Activated CD8-positive, alpha-beta T cell treated with anti-CD3 and anti-CD28 coated beads, Interleukin-2, amount 10 ng/mL, durations not matched to agents 7 days and 5 days (primary cell): ENCODE data around the gene PCSK6. TPM values are rescaled to one million over a fixed set of nuclear protein-coding genes. Genes with fewer than 3 reads are reported as not detected.

Experiments
- ATAC-seq: fragments of 150-1000 bp; cut with Tn5 transposase; one replicate; pipeline ENCODE4 v1.10.0; 2021; ENCODE audit warnings: moderate library complexity
- CTCF ChIA-PET: fragments of 350-600 bp; sonication (Branson Sonifier 250); formaldehyde crosslinking; loops from one replicate; lab custom pipeline; 2021; ENCODE audit warnings: antibody characterized with exemption; lab: Charles Lee
- POLR2A ChIA-PET: fragments of 350-600 bp; sonication (Branson Sonifier 250); formaldehyde crosslinking; loops from one replicate; lab custom pipeline; 2021; ENCODE audit warnings: antibody characterized with exemption; lab: Charles Lee
- DNase-seq: peaks from one replicate; pipeline ENCODE4 v3.0.0-alpha.2; 2020
- H3K27ac Mint-ChIP-seq: one replicate; pipeline ENCODE4 v1.8.0; 2021; ENCODE audit warnings: mild to moderate bottlenecking, mixed read lengths
- H3K27me3 Mint-ChIP-seq: one replicate; pipeline ENCODE4 v1.8.0; 2021; ENCODE audit warnings: low read depth, mixed read lengths
- H3K36me3 Mint-ChIP-seq: one replicate; pipeline ENCODE4 v1.8.0; 2021; ENCODE audit warnings: low read depth, mixed read lengths
- H3K4me1 Mint-ChIP-seq: one replicate; pipeline ENCODE4 v1.8.0; 2021; ENCODE audit warnings: low read depth, mixed read lengths
- H3K4me3 Mint-ChIP-seq: one replicate; pipeline ENCODE4 v1.8.0; 2021; ENCODE audit warnings: mild to moderate bottlenecking, mixed read lengths
- H3K9me3 Mint-ChIP-seq: one replicate; pipeline ENCODE4 v1.8.0; 2022; ENCODE audit warnings: mixed read lengths; ENCODE audit not compliant: insufficient read depth
- total RNA-seq, 2 experiments: library from RNA; stranded (reverse); gene quantifications; one replicate each; pipeline ENCODE4 v1.2.3, GENCODE V29; 2021

PCSK6 gene
- total RNA-seq, 2 experiments from 2014 or later: 0.68 to 0.76 TPM

DNA sequence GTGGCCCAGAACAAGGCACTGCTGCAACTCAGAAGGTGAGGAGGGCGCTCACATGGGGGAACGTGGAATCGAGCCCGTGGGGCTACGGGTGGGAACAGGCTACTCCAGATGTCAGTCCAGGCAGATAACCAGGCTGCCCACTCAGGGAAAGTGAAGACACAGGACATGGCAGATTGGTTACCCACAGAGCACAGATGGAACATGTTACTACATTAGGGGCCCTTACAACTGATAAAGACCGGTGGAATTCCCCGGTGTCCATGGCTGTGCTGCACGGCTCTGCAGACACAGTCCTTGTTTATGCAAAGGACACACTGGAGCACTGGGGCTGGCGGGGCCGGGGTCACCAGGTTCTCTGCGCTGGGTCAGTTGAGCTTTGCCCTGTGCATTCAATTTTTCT lies 36.9 kb downstream of the PCSK6 start:
- no peaks in the 10 kb centered on the region for H3K36me3 Mint-ChIP-seq
- H3K27ac Mint-ChIP-seq: no peak overlapping the region
- ATAC-seq (no peak), DNase-seq (no peak)
- H3K4me1 Mint-ChIP-seq: peaks cover 10% of the 10 kb centered on the region
- ChIA-PET CTCF (interaction anchor here (0.9 to 1.3 kb wide), 2 partner anchors 132 to 202 kb away, joined by 3 read pairs; no protein-coding TSS in a partner anchor), POLR2A (interaction anchor here (0.6 kb wide), 1 partner anchor 577 kb away, joined by 3 read pairs; no protein-coding TSS in a partner anchor)
- no peak overlapping the region for H3K4me3 Mint-ChIP-seq
- peaks cover 6% of the 10 kb centered on the region for H3K27me3 Mint-ChIP-seq
- H3K9me3 Mint-ChIP-seq: no peaks in the 10 kb centered on the region

DNA sequence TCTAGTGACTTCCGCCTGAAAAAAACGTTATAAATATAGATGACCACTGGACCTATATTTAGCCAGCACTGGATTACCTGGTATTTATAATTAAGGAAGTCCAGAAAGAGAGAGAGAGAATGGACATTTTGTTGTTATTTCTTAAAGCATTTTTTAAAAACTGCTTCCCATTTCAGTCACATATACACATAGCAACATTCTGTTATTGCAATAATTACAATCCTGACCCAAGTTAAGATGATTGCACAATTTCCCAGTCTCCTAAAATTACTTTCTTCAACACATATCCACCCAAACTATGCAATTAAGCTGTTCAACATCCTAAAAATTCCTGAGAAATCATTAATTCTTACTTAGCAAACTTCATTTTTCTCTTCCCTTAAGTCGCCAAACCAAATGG lies 37.7 kb downstream of the PCSK6 start:
- H3K4me1 Mint-ChIP-seq: peaks cover 10% of the 10 kb centered on the region
- H3K4me3 Mint-ChIP-seq: no peak overlapping the region
- CTCF ChIA-PET: interaction anchor here (0.9 to 1.3 kb wide), 2 partner anchors 131 to 203 kb away, joined by 3 read pairs; no protein-coding TSS in a partner anchor
- ATAC-seq: no peak
- no peak for DNase-seq
- peaks cover 6% of the 10 kb centered on the region for H3K27me3 Mint-ChIP-seq
- no peaks in the 10 kb centered on the region for H3K9me3 Mint-ChIP-seq
- POLR2A ChIA-PET: no interaction called here
- H3K36me3 Mint-ChIP-seq: no peaks in the 10 kb centered on the region
- H3K27ac Mint-ChIP-seq: no peak overlapping the region

- Mint-ChIP-seq H3K4me3 (no peak overlapping the region), H3K9me3 (no peaks in the 10 kb centered on the region), H3K4me1 (peaks cover 10% of the 10 kb centered on the region), H3K27me3 (peaks cover 6% of the 10 kb centered on the region), H3K36me3 (no peaks in the 10 kb centered on the region), H3K27ac (no peak overlapping the region)
- POLR2A ChIA-PET: no interaction called here
- ATAC-seq (no peak), DNase-seq (no peak)
- CTCF ChIA-PET: interaction anchor here (0.9 kb wide), 1 partner anchor 203 kb away, joined by 3 read pairs; no protein-coding TSS in a partner anchor
Observed at GRCh38 chr15:101451266-101451799, 38.2 kb downstream of the PCSK6 start.

DNA sequence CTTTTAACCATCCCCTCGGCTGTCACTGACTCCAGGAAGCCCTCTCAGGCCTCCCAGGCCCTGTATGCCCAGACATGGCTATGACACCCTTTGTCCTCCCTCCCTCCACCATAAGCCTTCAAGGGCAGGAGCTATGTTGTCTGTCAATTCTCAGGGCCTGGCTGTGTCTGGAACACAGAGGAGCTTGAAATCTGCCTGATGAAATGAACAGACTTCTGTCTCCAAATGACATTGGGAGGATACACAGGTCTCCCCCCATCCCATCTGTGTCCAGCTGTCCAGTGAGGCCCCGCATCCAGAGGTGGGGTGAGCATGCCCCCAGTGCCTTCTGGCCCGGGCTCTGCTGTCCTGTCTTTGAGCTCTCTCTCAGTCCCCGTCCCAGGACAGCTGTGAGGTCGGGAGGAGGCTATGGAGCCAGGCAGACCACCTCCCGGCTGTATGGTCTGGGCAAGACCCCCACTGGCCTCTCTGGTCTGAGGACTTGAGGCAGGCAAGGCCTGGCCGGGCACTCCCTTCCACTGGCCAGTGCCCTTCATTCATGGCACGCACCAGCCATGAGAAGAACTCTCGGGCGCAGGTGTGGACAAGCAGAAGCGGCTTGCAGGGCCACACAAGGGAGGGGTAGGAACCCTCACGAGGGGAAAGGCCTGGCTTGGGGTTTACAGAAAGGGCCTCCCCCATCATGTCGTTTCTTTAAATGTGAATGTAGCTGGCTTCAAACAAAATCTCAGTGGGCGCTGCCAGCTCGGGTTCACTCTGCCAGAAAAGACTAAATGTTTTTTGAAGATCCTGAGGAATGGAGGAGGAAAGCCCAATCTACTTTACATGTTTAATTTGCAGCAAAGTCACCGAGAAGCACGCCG lies 38.9 kb downstream of the PCSK6 start:
- H3K4me3 Mint-ChIP-seq: no peak overlapping the region
- no peaks in the 10 kb centered on the region for H3K9me3 Mint-ChIP-seq
- H3K27me3 Mint-ChIP-seq: peaks cover 3% of the 10 kb centered on the region
- peaks cover 7% of the 10 kb centered on the region for H3K4me1 Mint-ChIP-seq
- ChIA-PET POLR2A (no interaction called here), CTCF (no interaction called here)
- DNase-seq (no peak), ATAC-seq (no peak)
- no peak overlapping the region for H3K27ac Mint-ChIP-seq
- no peaks in the 10 kb centered on the region for H3K36me3 Mint-ChIP-seq

- H3K27me3 Mint-ChIP-seq: peaks cover 3% of the 10 kb centered on the region
- no peak for DNase-seq
- no peaks in the 10 kb centered on the region for H3K9me3 Mint-ChIP-seq
- no peak overlapping the region for H3K27ac Mint-ChIP-seq
- ChIA-PET CTCF (no interaction called here), POLR2A (no interaction called here)
- H3K4me3 Mint-ChIP-seq: no peak overlapping the region
- H3K4me1 Mint-ChIP-seq: no peaks in the 10 kb centered on the region
- H3K36me3 Mint-ChIP-seq: no peaks in the 10 kb centered on the region
- no peak for ATAC-seq
Observed at GRCh38 chr15:101449471-101450402, 39.8 kb downstream of the PCSK6 start.

DNA sequence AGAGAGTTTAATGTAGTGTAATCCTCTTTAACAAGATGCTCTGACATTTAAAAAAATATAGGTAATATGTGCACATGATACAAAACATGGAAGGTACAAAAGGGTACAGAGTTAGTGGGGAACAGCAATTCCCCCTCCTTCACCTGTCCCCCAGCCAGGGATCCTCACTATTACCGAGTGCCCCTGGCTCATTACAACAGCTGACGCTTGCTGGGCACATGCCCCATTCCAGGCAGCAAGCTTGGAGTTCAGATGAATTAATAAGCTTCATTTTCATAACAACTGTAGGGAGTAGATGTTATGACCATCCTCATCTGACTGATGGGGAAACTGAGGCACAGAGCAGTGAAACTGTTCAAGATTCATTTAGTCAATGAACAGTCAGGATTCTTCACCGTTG lies 41.2 kb downstream of the PCSK6 start:
- Mint-ChIP-seq H3K9me3 (no peaks in the 10 kb centered on the region), H3K36me3 (no peaks in the 10 kb centered on the region), H3K4me1 (no peaks in the 10 kb centered on the region), H3K27ac (no peak overlapping the region), H3K4me3 (no peak overlapping the region), H3K27me3 (peaks cover 3% of the 10 kb centered on the region)
- POLR2A ChIA-PET: no interaction called here
- DNase-seq: no peak
- CTCF ChIA-PET: no interaction called here
- no peak for ATAC-seq

GRCh38 chr15:101447561-101448071 lies 41.9 kb downstream of the PCSK6 start:
- POLR2A ChIA-PET: no interaction called here
- no peaks in the 10 kb centered on the region for H3K9me3 Mint-ChIP-seq

DNA sequence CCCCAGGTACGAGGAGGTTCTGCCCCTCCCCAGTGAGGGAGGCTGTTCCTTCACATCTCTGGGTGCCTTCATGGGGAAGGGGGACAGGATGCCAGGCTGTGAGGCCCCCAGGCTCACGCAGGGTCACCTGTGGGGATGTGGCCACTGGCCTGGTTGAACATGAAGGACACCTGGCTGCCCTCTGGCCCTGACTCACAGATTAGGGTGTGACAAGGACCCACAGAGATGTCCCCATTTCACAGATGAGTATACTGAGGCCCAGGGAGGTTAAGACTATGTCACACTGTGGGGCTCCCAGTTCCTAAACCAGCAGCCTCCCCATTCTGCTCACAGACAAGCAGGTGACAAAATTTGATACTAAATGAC lies 42.4 kb downstream of the PCSK6 start:
- POLR2A ChIA-PET: no interaction called here
- ATAC-seq (no peak), DNase-seq (no peak)
- no peaks in the 10 kb centered on the region for H3K4me1 Mint-ChIP-seq
- no peaks in the 10 kb centered on the region for H3K36me3 Mint-ChIP-seq
- H3K27ac Mint-ChIP-seq: no peak overlapping the region
- H3K27me3 Mint-ChIP-seq: no peaks in the 10 kb centered on the region
- CTCF ChIA-PET: no interaction called here
- H3K4me3 Mint-ChIP-seq: no peak overlapping the region
- no peaks in the 10 kb centered on the region for H3K9me3 Mint-ChIP-seq

More at GRCh38 chr15:101447561-101448071, 41.9 kb downstream of the PCSK6 start:
- CTCF ChIA-PET: no interaction called here
- ATAC-seq: no peak
- no peak for DNase-seq
- no peak overlapping the region for H3K4me3 Mint-ChIP-seq
- no peaks in the 10 kb centered on the region for H3K36me3 Mint-ChIP-seq
- H3K4me1 Mint-ChIP-seq: no peaks in the 10 kb centered on the region
- peaks cover 3% of the 10 kb centered on the region for H3K27me3 Mint-ChIP-seq
- no peak overlapping the region for H3K27ac Mint-ChIP-seq

- H3K4me3 Mint-ChIP-seq: no peak overlapping the region
- no peak for DNase-seq
Observed at GRCh38 chr15:101446518-101447167, 42.9 kb downstream of the PCSK6 start.

GRCh38 chr15:101445562-101446517 lies 43.7 kb downstream of the PCSK6 start:
- H3K4me1 Mint-ChIP-seq: peaks cover 3% of the 10 kb centered on the region
- no peaks in the 10 kb centered on the region for H3K36me3 Mint-ChIP-seq
- H3K27me3 Mint-ChIP-seq: no peaks in the 10 kb centered on the region
- ATAC-seq (no peak), DNase-seq (no peak)
- CTCF ChIA-PET: no interaction called here
- H3K4me3 Mint-ChIP-seq: no peak overlapping the region
- POLR2A ChIA-PET: no interaction called here
- no peak overlapping the region for H3K27ac Mint-ChIP-seq
- no peaks in the 10 kb centered on the region for H3K9me3 Mint-ChIP-seq

More at GRCh38 chr15:101446518-101447167, 42.9 kb downstream of the PCSK6 start:
- Mint-ChIP-seq H3K27me3 (no peaks in the 10 kb centered on the region), H3K4me1 (peaks cover under 1% of the 10 kb centered on the region), H3K9me3 (no peaks in the 10 kb centered on the region), H3K36me3 (no peaks in the 10 kb centered on the region), H3K27ac (no peak overlapping the region)
- CTCF ChIA-PET: no interaction called here
- POLR2A ChIA-PET: no interaction called here
- ATAC-seq: no peak
